ENCODE data around the gene FAM219A.
"Not testable (repeated sequence)": the region's sequence is repeated elsewhere in the genome, so short reads cannot be mapped to it uniquely, and the experiment has no call there.

The FAM219A gene

GRCh38 chr9:34442770-34443169 is 15.6 kb downstream of the FAM219A start:
- DNase-seq = no peak

- no peak for DNase-seq
Measured at GRCh38 chr9:34440017-34440416, 18.4 kb downstream of the FAM219A start.

- DNase-seq = not testable (repeated sequence)
Measured at GRCh38 chr9:34438465-34438864, 19.9 kb downstream of the FAM219A start.

GRCh38 chr9:34437926-34438307 is 20.5 kb downstream of the FAM219A start:
- not testable (repeated sequence) for DNase-seq

GRCh38 chr9:34437006-34437925 is 21.1 kb downstream of the FAM219A start:
- DNase-seq = peak; percentile 63

- no peak for DNase-seq
Measured at GRCh38 chr9:34431667-34432066, 26.7 kb downstream of the FAM219A start.

GRCh38 chr9:34430843-34431437 is 27.4 kb downstream of the FAM219A start:
- no peak for DNase-seq

GRCh38 chr9:34428325-34428958 is 29.9 kb downstream of the FAM219A start:
- DNase-seq = no peak

GRCh38 chr9:34426347-34427074 is 31.9 kb downstream of the FAM219A start:
- DNase-seq = no peak

GRCh38 chr9:34419716-34420504 is 38.5 kb downstream of the FAM219A start:
- no peak for DNase-seq

- DNase-seq = no peak
Measured at GRCh38 chr9:34417734-34418133, 40.6 kb downstream of the FAM219A start.

- peak; percentile 25 for DNase-seq
Measured at GRCh38 chr9:34413231-34413852, 45.0 kb downstream of the FAM219A start.

- DNase-seq = no peak
Measured at GRCh38 chr9:34412336-34412735, 46.0 kb downstream of the FAM219A start.

- DNase-seq = no peak
Measured at GRCh38 chr9:34409154-34409553, 49.2 kb downstream of the FAM219A start.

GRCh38 chr9:34408173-34408572 is 50.2 kb downstream of the FAM219A start:
- no peak for DNase-seq

GRCh38 chr9:34406219-34406618 is 52.2 kb downstream of the FAM219A start:
- no peak for DNase-seq

- no peak for DNase-seq
Measured at GRCh38 chr9:34405719-34406118, 52.7 kb downstream of the FAM219A start.

GRCh38 chr9:34403554-34404380 is 54.6 kb downstream of the FAM219A start:
- DNase-seq = peak; percentile 48

- DNase-seq = no peak
Measured at GRCh38 chr9:34400686-34401602, 57.4 kb downstream of the FAM219A start.

GRCh38 chr9:34400275-34400674 is 58.1 kb downstream of the FAM219A start:
- no peak for DNase-seq

All from activated naive CD4-positive, alpha-beta T cell treated with anti-CD3 and anti-CD28 coated beads, Interleukin-2, amount 50 U/mL, for 16 hours (primary cell).